Activated T-helper 1 cell treated with anti-CD3 and anti-CD28 coated beads, Interleukin-2, amount 50 U/mL, for 16 hours (primary cell): ENCODE results near the gene SMARCA5.
A peak's percentile ranks its signal among the peaks of the same experiment; 100 is the strongest.

ENCODE experiments used
- DNase-seq, 2 donors: peaks; one replicate each; pipeline ENCODE4 v3.0.0-alpha.2; 2020; ENCODE audit warnings: low read depth in 1 of 2, low spot score in 1 of 2

SMARCA5 gene

DNA sequence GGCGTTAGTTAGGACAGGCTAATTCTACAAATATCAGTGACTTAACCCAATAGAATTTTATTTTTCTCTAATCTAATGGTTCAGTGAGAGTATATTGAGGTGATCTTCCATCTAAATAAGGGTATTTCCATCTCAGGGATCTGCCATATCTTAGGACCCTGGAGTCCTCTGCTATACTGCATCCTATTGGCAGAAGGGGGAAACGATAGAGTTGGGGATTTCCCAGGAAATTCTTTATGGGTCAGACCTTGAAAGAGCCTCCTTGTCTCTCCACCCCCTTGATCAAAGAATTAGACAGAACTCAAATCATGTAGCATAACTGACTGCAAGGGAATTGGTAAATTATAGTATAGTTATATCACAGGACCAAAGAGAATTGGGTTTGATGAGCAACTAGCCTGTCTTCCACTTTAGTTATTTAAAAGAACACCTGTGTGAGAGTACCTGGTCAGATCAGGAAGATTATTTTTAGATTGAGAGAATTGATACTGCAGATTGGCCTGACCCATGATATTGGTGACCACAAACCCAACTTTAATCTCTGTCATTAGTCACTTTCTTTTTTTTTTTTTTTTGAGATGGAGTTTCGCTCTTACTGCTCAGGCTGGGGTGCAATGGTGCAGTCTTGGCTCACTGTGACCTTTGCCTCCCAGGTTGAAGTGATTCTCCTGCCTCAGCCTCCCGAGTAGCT is 25.6 kb downstream of the SMARCA5 start:
- DNase-seq = no peak

DNA sequence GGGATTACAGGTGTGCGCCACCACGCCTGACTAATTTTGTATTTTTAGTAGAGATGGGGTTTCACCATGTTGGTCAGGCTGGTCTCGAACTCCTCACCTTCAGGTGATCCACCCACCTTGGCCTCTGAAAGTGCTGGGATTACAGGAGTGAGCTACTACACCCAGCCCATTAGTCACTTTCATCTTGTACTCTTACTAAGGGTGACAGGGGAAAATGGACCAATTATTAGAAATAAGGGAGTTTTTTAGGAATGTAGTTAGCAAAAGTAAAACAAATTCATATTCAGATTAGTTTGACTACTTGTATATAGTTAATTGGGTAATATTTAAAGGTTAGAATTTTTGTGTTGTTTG is 26.1 kb downstream of the SMARCA5 start:
- no peak for DNase-seq

DNA sequence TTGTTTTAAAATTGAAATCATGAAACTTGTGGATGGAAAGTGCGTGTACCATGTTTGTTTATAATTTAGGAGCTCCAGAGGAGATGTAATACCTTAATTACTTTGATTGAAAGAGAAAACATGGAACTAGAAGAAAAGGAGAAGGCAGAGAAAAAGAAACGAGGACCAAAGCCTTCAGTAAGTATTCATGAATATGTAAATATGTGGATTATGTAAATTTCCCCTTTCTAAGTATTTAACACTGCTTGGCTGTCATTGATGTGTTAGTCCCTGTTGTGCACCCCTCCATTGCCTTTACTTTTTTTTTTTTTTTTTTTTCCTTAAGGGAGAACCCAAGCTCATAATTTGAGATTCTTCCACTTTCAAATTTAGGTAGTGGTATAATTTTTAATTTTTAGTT is 36.4 kb downstream of the SMARCA5 start:
- DNase-seq = no peak

DNA sequence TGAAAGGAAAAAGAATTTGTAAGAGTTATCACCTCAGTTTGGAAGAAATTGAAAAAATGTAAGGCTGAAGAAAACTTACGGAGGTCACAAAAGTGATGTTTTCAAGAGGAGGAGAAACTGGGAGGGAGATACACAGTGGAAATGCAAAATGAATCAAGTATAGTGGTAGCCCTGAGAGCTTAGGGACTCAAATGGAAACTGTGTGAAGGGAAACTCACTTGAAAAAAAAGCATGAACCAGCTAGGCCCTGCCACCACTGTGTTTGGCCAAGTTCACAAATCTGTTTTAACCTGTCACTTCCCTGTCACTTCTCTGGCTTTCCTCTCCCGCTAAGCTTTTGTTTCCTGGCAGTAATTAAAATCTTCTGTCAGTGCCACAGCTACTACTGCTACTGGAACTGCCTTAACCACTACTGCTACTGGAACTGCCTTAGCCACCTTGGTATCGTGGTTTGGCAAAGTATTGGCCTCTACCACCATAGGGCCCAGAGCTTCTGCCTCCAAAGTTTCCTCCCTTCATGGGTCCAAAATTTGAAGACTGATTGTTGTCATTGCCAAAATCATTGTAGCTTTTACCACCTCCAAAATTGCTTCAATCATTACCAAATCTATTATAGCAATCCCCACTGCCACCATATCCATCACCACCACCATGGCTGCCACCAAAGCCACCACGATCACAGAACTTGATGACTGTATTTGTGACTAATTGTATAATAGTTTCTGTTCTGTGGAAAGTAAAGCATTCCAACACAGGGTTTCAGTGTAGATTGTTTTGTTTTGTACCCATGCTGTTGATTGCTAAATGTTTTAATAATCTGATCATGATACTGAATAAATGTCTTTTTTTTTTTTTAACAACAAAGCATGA is 41.5 kb downstream of the SMARCA5 start:
- no peak for DNase-seq

DNA sequence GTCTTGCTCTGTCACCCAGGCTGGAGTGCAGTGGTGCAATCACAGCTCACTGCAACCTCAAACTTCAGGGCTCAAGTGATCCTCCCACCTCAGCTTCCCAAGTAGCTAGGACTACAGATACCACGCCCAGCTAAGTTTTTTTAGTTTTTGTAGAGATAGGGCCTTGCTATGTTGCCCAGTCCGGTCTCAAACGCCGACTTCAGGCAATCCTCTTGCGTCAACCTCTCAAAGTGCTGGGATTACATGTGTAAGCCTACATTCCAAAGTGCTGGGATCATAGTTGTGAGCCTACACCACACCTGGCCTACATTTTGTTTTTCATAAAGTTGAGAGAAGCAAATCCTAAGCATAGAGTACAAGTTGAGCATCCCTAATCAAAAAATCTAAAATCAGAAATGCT is 42.2 kb downstream of the SMARCA5 start:
- no peak for DNase-seq

DNA sequence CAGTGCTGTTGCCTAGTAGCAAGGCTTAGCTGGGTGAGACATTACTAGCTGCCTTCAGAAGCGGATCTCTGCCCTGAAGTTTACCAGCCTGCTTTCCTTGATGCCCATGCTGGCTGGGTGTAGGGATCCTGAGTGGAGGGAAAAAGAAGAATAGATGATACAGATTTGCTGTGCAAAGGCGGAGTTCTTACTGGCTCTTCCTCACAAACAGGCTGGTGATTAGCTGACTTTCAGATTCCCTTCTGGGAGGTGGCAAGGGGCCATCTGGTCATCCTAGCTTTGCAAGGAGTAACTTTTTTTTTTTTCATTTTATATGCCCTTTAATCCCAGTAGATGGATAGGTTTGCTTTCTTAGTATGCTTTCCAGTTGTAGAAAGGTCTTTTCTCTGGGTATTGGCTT is 44.8 kb downstream of the SMARCA5 start:
- no peak for DNase-seq

DNA sequence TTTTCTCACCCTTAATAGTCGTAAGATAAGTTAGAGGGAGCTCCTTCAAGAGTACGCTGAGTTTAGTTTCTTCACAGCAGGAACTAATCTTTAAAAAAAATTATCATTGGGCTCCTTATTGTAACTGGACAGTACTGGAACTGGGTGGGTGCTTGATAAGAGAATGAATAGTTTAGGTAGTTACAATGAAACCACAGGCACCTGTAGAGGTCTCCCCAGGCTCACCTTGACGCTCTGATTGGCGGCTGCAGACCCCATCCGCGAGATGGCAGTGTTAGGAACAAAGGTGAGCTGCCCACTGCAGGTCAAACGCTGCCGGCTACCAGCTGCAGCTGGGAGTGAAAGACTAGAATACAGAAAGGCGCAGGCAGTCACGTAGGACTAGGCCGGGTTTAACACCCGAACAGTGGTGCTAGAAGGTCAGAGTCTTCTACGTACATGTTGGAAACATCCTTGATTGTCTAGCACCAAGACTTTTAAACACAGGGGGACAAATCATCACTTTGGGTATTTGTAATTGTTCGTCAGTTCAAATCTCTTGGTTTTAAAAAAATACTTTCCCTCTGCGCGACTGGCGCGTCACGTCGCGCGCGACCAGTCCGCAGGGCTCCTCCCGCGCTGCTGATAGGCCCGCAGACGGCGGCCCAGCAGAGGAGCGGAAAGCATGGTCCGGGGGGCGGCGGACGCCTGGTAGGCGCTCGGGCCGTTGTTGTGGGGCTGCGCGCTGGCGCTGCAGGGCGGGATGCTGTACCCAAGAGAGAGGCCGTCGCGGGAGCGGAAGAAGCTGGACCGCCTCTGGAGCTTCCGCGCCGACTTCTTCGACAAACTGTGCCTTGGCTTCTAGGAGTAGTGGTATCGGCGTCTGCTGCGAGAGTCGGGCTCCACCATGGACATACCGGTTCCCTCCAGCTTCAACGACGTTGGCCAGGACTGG is 45.6 kb downstream of the SMARCA5 start:
- DNase-seq = peak; percentile 31 to 43

DNA sequence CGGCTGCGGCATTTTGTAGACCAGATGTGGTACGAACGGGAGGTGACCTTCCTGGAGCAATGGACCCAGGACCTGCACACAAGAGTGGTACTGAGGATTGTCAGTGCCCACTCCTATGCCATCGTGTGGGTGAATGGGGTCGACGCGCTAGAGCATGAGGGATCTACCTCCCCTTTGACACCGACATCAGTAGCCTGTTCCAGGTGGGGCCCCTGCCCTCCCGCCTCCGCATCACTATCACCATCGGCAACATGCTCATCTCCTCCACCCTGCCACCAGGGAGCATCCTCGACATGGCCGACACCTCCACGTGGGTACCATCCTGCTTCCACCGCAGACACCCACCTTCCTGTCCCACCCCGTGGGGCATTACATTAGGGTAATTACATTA is 46.2 kb downstream of the SMARCA5 start:
- DNase-seq = no peak

DNA sequence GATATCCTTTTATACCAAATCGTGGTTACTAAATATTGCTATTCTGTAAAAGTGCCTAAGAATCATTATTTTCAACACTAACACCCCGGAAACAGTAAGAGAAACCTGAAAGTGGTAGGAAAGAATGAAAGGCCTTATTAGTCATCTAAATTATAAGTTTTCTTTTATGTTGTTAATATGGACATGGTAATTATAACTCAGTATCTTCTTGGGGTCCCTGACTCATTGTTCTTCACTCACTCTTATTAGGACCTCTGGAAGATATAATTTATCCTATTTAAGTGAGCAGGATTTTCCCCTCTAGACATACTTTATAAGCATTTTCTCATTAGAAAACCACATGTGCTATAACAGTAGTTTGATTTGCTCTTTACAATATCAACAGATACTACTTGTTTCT is 51.0 kb downstream of the SMARCA5 start:
- DNase-seq = no peak

DNA sequence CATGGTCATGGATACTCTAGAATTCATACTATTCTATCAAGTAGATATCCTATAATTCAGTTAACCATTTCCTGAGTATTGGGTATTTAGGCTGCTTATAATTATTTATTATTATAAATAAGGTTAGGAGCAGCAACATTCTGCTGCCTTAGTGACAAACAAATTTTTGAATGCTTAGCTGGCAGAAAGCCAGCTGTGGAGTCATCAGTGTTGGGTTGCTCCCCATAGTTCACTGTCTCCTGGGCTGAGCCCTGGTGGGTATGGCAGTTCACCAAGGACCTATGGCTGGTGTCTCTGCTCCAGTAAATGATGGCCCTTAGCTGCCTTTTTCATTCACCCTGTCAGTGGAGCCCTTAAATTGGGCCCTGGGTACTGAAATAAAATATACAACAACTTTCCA is 61.8 kb downstream of the SMARCA5 start:
- DNase-seq = no peak

DNA sequence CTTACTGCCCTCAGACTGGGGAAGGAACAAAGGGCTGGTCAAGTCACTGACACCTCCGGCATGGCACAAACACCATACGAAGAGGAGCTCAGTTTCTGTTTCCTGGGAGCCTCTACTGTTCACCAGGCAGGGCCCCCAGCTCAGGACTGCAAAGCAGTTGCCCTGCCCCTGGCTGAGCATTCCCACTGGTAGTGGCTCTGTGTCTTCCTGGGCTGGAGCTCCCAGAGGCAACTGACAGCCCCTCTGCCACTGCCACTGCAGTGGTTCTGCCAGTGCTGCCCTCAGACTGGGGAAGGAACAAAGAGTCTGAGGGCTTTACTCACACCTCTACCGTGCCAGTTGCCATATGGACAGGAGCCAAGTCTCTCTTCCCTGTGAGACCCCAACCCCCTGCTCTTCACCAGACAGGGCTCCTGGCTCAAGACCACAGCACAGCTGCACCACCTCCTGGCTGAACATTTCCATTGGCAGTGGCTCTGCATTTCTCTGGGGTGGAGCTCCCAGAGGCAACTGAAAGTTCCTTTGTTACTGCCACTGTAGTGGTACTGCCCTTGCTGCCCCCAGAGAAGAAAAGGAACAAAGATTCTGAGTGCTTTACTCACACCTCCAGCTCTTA is 67.9 kb downstream of the SMARCA5 start:
- no peak for DNase-seq

DNA sequence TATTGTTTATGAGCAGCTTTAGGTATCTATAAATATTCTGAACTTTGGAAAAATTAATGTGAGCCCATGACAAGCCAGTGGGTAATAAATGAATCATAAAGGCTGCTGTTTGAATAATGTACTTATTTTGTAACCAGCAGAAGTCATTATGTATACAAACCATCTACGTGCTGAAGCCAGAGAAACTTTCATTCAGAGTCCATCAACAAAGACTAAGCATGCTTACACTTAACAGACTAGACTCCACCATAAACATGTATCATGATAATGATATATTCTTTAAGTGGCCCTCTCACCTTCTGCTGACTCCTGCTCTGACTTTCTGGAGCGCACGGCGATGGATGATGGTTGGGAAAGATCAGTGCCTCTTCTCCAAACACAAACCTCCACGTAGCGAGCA is 72.0 kb downstream of the SMARCA5 start:
- no peak for DNase-seq

DNA sequence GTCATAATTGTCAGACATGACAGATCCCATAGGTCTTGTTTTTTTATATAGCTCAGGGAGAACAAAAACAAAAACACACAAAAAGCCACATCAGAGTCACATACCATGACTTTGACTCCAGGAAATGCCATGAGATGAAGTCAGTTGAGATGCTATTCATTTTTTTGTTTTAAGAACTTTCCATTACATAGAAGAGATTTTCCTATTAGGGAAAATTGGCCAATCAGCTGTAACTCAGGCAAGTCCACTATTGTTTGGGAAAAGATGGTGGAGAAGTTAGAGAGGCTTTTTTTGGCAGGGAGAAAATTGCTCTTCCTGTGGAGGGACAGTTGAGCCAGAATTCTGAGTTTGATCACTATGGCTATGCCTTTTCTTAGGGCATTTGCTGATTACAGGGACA is 72.6 kb downstream of the SMARCA5 start:
- no peak for DNase-seq

DNA sequence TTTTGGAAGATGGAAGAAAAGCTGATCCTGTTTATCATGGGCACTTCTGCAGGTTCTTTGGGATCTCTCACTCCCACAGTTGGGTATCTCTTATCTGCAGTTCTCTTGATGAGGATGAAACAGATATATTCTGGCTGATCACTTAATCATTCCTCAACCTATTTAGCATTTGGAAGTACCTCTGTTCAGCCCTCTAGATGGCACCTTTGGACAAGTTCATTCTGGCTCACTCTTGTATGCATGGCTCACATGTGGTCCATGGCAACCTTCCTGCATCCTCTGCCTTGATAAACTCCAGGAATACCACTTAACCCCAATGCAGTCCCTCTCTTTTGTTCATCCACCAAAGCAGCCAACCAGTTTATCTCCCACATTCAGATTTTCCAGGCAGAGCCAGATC is 74.2 kb downstream of the SMARCA5 start:
- DNase-seq = no peak

DNA sequence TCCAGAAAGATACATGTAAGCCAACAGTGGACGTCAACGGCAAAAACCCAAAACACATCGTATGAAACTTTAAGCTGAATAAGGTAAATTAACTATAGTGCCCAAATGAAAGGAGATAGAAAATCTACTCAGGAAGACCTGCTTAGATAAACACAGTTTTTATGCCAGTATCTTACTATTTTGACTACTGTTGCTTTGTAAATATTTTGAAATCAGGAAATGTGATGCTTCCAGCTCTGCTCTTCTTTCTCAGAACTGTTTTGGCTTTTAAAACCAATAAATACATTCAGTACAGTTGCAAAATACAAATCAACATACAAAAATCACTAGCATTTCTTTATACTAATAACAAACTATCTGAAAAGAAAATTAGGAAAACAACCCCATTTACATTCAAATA is 83.8 kb downstream of the SMARCA5 start:
- no peak for DNase-seq

DNA sequence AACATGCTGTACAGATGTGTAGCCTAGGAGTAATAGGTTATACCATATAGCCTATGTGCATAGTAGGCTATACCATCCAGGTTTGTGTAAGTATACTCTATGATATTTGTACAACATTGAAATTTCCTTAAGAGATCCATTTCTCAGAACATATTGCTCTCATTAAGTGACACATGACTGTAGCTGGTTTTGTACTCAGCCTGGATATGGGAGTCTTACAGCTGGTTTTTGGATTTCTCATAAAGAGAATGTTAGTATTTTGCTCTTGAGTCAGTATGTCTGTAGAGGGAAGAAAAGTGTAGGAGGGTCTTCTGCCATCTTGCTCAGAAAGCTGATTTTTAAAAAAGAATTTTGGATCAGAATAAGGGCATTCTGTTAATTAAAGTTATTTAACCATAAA is 85.3 kb downstream of the SMARCA5 start:
- DNase-seq = no peak

DNA sequence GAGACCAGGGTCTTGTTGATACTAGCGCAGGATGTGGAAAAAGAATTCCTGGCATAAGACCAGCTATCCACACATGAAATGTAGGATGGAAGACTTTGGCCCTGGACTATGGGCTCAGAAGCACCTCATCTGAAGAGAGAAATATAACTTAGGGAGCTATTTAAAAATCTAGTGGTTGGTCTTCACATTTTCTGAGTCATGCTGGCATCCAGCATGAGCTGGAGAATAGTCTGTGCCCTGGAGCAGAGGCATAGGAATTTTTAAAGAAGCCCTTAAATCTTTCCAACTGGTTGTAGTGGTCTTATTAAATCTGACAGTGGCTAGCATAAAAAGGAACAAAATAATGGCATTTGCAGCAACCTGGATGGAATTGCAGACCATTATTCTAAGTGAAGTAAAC is 86.3 kb downstream of the SMARCA5 start:
- DNase-seq = no peak

DNA sequence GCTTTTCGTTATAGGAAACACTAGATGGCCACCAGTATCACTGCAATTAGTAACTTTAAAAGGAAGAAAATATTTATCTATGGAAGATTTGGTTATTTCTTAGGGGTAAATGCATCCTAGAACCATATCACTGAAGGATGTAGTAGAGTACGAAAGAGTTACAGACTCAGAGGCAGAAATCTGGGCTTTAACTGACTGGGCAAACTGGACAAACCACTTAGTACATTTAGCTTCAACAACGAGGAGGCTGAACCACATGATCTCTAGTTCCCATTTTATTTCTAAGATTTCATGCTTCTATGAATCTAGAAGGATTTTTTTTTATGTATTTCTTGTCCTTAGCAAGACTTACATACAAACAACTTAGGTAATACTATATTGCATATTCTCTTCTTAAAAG is 93.0 kb downstream of the SMARCA5 start:
- no peak for DNase-seq
